ENCODE measurements around the gene CEP126.
"Not testable (repeated sequence)": the region's sequence is repeated elsewhere in the genome, so short reads cannot be mapped to it uniquely, and the experiment has no call there.

CEP126 gene

DNA sequence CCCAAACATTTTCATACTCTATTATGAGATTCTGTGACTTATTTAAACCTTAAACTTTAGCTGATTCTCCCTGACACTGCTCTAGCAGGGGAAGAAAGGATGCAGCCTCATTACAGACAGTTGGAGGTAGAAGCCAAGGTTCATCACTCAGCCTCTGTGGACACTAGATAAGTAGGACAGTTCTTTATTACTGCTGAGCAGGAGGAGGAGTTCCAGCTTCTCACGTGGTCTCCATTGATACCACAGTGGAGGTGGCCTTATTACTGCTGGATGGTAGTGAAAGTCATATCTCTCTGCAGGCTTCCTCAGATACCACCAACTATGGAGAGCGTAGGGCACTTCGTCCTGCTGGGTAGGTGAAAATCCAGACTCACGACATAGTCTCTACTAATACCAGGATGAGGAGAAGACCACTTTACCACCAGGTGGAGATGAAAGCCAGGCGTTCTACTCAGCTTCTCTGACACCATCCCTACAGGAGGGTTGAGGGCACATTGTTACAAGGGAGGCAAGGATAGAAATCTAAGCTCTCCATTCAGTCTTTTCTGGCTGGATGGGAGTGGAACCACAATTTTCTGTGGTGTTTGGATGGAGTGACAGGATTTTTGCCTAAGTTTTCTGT lies 14.6 kb downstream of the CEP126 start:
- DNase-seq (ENCODE audit: low spot score), result no peak

GRCh38 chr11:101931692-101932091 lies 16.9 kb downstream of the CEP126 start:
- DNase-seq (ENCODE audit: low spot score), result no peak

DNA sequence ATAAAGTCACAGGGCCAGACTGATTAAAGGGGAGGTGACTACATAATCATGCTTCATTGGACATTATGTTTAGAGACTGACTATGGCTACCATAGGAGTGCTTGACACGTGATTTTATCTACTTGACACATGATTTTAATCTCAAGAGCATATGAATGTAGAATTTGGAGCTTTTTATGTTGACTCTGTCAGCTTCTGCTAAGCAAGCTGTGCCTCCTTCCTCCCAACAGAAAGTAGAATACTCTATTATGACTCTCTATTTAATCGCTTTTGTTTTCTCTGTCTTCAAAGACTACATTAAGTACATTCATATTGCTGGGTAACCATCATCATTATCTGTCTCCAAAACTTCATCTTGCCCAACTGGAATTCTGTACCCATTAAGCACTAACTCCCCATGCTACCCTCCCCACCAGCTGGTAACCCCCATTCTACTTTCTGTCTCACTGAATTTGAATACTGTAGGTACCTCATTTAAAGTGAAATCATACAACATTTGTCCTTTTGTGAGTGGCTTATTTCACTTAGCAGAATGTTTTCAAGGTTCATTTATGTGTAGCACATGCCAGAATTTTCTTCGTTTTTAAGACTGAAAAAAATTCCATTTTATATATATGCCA lies 26.2 kb downstream of the CEP126 start:
- DNase-seq (ENCODE audit: low spot score), result no peak

DNA sequence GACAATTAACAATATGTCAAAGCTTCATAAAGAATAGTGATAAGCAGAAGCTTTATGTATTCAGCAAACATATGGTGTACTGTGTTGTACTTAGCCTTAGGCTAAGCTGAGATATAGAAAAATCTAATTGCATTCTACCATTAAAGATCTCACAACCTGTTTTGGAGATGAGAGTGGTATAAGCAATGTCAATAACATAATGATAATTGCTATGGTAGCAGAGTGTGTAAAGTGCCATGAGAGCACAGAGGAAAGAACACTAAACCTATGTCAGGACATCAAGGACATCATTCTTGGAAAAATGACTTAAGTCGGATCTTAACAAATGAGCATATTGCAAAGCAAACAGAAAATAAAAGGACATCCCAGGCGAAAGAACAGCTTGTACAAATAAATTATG lies 30.1 kb downstream of the CEP126 start:
- no peak for DNase-seq (ENCODE audit: low spot score)

GRCh38 chr11:101945448-101945847 lies 30.6 kb downstream of the CEP126 start:
- no peak for DNase-seq (ENCODE audit: low spot score)

DNA sequence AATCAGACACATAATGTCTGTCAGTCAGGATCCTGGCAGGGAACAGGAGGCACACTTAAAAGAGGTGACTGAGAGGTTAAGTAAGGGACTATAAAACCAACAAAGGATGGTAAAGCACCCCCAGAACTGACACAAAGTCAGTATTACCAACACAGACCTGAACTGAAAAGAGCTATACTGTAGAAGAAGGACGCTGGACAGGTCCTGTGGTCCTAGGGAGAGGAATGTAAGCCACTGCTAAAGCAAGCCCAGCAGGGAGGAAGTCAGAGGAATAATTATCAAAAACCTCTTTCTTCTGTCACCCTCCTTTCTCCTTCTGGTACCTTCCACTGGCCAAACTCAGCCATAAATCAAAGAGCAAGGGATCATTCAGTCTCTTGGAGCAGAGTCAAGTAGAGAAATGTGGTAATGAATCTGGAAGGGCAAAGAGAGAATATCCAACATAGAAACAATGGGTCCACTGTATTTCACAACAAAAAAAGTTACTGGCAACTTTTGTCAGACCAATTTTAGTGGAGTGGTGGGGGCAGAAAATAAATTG lies 34.9 kb downstream of the CEP126 start:
- DNase-seq (ENCODE audit: low spot score), result no peak

- no peak for DNase-seq (ENCODE audit: low spot score)
Observed at GRCh38 chr11:101955278-101955677, 40.5 kb downstream of the CEP126 start.

GRCh38 chr11:101955701-101956100 lies 40.9 kb downstream of the CEP126 start:
- no peak for DNase-seq (ENCODE audit: low spot score)

- no peak for DNase-seq (ENCODE audit: low spot score)
Observed at GRCh38 chr11:101960231-101960630, 45.4 kb downstream of the CEP126 start.

- DNase-seq (ENCODE audit: low spot score), result not testable (repeated sequence)
Observed at GRCh38 chr11:101964200-101964599, 49.4 kb downstream of the CEP126 start.

DNA sequence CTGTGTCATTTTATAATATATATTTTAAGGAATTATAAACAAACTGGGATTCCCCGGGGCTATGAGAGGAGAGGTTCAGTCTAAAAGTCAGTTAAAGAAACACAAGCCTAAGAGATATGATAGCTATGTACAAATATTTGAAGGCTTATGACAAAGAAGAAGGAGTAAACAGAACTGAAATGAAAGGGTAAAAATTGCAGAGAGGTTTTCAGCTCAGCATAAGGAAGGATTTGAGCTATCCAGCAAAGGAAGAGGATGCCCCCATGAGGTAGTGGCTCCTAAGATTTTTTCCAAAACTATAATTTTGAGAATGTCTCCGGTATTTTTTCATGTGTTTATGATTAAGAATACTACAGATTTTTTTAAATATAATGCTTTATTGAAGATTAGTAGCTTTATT lies 59.4 kb downstream of the CEP126 start:
- no peak for DNase-seq (ENCODE audit: low spot score)

GRCh38 chr11:101974771-101975170 lies 60.0 kb downstream of the CEP126 start:
- no peak for DNase-seq (ENCODE audit: low spot score)

DNA sequence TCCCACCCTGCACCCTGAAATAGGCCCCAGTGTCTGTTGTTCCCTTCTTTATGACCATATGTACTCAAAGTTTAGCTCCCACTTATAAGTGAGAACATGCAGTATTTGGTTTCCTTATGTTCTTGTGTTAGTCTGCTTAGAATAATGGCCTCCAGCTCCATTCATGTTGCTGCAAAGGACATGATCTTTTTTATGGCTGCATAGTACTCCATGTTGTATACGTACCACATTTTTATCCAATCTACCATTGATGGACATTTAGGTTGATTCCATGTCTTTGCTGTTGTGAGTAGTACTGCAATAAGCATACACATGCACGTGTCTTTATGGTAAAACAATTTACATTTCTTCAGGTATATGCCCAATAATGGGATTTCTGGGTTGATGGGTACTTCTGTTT lies 60.9 kb downstream of the CEP126 start:
- no peak for DNase-seq (ENCODE audit: low spot score)

- DNase-seq (ENCODE audit: low spot score), result no peak
Observed at GRCh38 chr11:101987370-101987769, 72.6 kb downstream of the CEP126 start.

- no peak for DNase-seq (ENCODE audit: low spot score)
Observed at GRCh38 chr11:101993172-101993571, 78.4 kb downstream of the CEP126 start.

DNA sequence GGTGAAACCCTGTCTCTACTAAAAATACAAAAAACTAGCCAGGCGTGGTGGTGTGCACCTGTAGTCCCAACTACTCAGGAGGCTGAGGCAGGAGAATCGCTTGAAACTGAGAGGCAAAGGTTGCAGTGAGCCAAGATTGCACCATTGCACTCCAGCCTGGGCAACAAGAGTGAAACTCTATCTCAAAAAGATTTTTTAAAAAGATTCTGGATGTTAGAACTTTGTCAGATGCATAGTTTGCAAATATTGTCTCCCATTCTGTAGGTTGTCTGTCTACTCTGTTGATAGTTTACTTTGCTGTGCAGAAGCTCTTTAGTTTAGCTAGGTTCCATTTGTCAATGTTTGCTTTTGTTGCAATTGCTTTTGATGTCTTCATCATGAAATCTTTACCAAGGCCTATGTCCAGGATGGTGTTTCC lies 79.3 kb downstream of the CEP126 start:
- DNase-seq (ENCODE audit: low spot score), result not testable (repeated sequence)

- DNase-seq (ENCODE audit: low spot score), result no peak
Observed at GRCh38 chr11:101996111-101996510, 81.3 kb downstream of the CEP126 start.

DNA sequence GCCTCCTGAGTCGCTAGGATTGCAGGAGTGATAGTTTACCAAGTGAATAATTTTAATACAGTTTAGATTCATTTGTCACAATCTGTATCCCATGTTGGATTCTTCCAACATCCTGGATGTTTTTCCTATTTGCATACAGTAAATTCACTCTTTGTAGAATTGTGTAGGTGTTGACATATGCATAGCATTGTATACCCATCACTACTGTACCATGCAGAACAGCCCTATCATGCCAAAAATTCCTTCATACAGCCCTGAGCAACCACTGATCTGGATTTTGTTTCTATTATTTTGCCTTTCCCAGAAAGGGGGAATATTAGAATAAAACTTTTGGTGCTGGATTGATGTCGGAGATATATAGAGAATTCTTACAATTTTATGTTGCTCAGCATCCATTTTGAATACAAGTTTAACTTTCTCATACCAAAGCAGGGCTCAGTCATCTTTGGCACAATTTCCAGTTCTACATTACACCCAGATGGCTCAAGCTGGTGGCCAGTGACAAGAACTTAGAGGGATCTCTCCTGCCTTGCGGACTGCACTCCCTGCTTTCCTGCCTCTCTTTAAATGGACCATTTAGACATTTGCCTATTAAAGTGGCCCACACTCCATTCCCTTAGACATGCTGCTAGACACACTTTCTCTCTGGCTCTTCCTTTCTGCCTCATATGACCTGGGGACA lies 87.0 kb downstream of the CEP126 start:
- DNase-seq (ENCODE audit: low spot score), result no peak

- DNase-seq (ENCODE audit: low spot score), result no peak
Observed at GRCh38 chr11:102004220-102004619, 89.4 kb downstream of the CEP126 start.

DNA sequence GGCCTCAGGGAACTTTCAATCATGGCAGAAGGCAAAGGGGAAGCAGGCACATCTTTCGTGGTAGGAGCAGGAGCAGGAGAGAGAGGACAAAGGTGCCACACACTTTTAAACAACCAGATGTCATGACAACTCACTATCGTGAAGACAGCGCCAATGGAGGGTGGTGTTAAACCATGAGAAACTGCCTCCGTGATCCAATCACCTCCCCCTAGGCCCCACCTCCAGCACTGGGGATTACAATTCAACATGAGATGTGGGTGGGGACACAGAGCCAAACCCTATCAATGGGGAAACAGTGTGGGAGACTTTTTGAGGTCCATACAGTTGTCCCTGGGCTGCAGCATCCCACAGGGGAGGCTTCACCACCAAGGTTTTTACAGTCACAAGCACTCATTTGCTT lies 90.5 kb downstream of the CEP126 start:
- DNase-seq (ENCODE audit: low spot score), result no peak

GRCh38 chr11:102006835-102007566 lies 92.2 kb downstream of the CEP126 start:
- no peak for DNase-seq (ENCODE audit: low spot score)

Data from hematopoietic multipotent progenitor cell treated with erythropoietin and hydrocortisone succinate and interleukin-3 and kit ligand, for 17 days (in vitro differentiated cells).